ENCODE results near the gene DDX46.

GRCh38 chr5:134787692-134788091 lies 29.1 kb downstream of the DDX46 start:
- no peak for TF ChIP-seq CTCF (IDR thresholded peaks at IDR 0.05 in 4 of 5, conservative IDR thresholded peaks at IDR 0.05 in 1 of 5)
- no peak for TF ChIP-seq POLR2A (IDR thresholded peaks at IDR 0.05)
